Smooth muscle cell (in vitro differentiated cells): ENCODE data around the gene MLX. TPM values are rescaled to one million over a fixed set of nuclear protein-coding genes. Genes with fewer than 3 reads are reported as not detected.

Source experiments
- DNase-seq: peaks from one replicate; lab custom pipeline; 2025; ENCODE audit not compliant: unreplicated experiment; lab: John Stamatoyannopoulos, UW
- H2AFZ ChIP-seq: fragments of 200-600 bp; sonication (generic); 2 replicates; pipeline ENCODE4 v1.6.0; 2016; ENCODE audit warnings: antibody characterized with exemption, low read depth, mild to moderate bottlenecking
- H3F3A ChIP-seq: fragments of 200-600 bp; sonication (generic); 2 replicates; pipeline ENCODE4 v1.6.0; 2017; ENCODE audit warnings: antibody characterized with exemption, low read depth
- H3K27ac ChIP-seq: fragments of 200-600 bp; sonication (generic); 2 replicates; pipeline ENCODE4 v1.5.1; 2016; ENCODE audit warnings: low read depth, mild to moderate bottlenecking
- H3K27me3 ChIP-seq: fragments of 200-600 bp; sonication (generic); 2 replicates; pipeline ENCODE4 v1.6.1; 2016; ENCODE audit warnings: low read depth, mild to moderate bottlenecking
- H3K36me3 ChIP-seq: fragments of 200-600 bp; sonication (generic); 2 replicates; pipeline ENCODE4 v1.5.1; 2016; ENCODE audit warnings: low read depth
- H3K4me1 ChIP-seq: fragments of 200-600 bp; sonication (generic); 2 replicates; pipeline ENCODE4 v1.5.1; 2016; ENCODE audit warnings: low read depth
- H3K4me2 ChIP-seq: fragments of 200-600 bp; sonication (generic); 2 replicates; pipeline ENCODE4 v1.6.0; 2016; ENCODE audit warnings: mild to moderate bottlenecking
- H3K4me3 ChIP-seq: fragments of 200-600 bp; sonication (generic); 2 replicates; pipeline ENCODE4 v1.5.1; 2016; ENCODE audit warnings: mild to moderate bottlenecking
- H3K79me2 ChIP-seq: fragments of 200-600 bp; sonication (generic); 2 replicates; pipeline ENCODE4 v1.6.0; 2016; ENCODE audit warnings: low read depth, mild to moderate bottlenecking
- H3K9ac ChIP-seq: fragments of 200-600 bp; sonication (generic); 2 replicates; pipeline ENCODE4 v1.6.0; 2016; ENCODE audit warnings: low read depth
- H3K9me3 ChIP-seq: fragments of 200-600 bp; sonication (generic); replicated peaks from 2 replicates; pipeline ENCODE4 v1.5.1; 2016; ENCODE audit warnings: low read depth
- H4K20me1 ChIP-seq: fragments of 200-600 bp; sonication (generic); 2 replicates; pipeline ENCODE4 v1.6.0; 2016; ENCODE audit warnings: low read depth
- CTCF ChIP-seq: fragments of 200-600 bp; sonication (generic); IDR thresholded peaks from 2 replicates; pipeline ENCODE4 v1.5.1; 2017; ENCODE audit warnings: borderline replicate concordance, mild to moderate bottlenecking, antibody characterized with exemption; ENCODE audit not compliant: insufficient read depth, poor library complexity, severe bottlenecking
- WGBS: methylation state at CpG from one replicate; pipeline ENCODE4 v1.1.7; 2016; ENCODE audit warnings: low lambda C conversion rate; 5-methylcytosine and 5-hydroxymethylcytosine counted together
- polyA plus RNA-seq: library from polyadenylated mRNA; unstranded; fragments of >200 nt; fragmentation: Nextera tagmentation; extraction: Ambion mirVana; gene quantifications from 2 replicates; pipeline ENCODE4 v1.2.1, GENCODE V29; 2016
- total RNA-seq: library from RNA; depleted of rRNA; stranded (reverse); fragments of >200 nt; gene quantifications from 2 replicates; pipeline ENCODE4 v1.2.3, GENCODE V29; 2014

Gene MLX
- total RNA-seq = 21.6 and 30.1 TPM in 2 replicates
- polyA plus RNA-seq = 21.1 and 26.4 TPM in 2 replicates

- no peak for TF ChIP-seq CTCF
Observed at GRCh38 chr17:42566883-42567573, at the start of gene MLX. MLX (plus strand) TSS chr17:42567100; CDS start chr17:42567125, 25 bp downstream.

GRCh38 chr17:42517516-42517915 lies 49.4 kb upstream of the MLX start:
- H3K27ac ChIP-seq = peak overlapping the region; percentile 98
- H2AFZ ChIP-seq = no peak overlapping the region
- no peaks in the 10 kb centered on the region for H4K20me1 ChIP-seq
- peaks cover 36% of the 10 kb centered on the region for H3K4me1 ChIP-seq
- H3K36me3 ChIP-seq = no peaks in the 10 kb centered on the region
- H3F3A ChIP-seq = peaks cover 13% of the 10 kb centered on the region
- H3K4me2 ChIP-seq = peak overlapping the region; percentile 33
- H3K9ac ChIP-seq = peak overlapping the region; percentile 77
- TF ChIP-seq CTCF = peak; percentile 95
- WGBS = 18% methylated on average over 9 of the region's 9 CpGs
- no peaks in the 10 kb centered on the region for H3K27me3 ChIP-seq
- no peak overlapping the region for H3K4me3 ChIP-seq
- DNase-seq = peak; percentile 75
- no peaks in the 10 kb centered on the region for H3K9me3 ChIP-seq
- no peaks in the 10 kb centered on the region for H3K79me2 ChIP-seq

More at GRCh38 chr17:42566883-42567573, at the start of gene MLX:
- peak; percentile 76 for DNase-seq
- H3K9me3 ChIP-seq = no peaks in the 10 kb centered on the region
- peak within 1 kb of the TSS; percentile 56 for H3K27ac ChIP-seq
- H3F3A ChIP-seq = peaks cover 8% of the 10 kb centered on the region
- no peaks in the 10 kb centered on the region for H3K27me3 ChIP-seq
- H3K4me2 ChIP-seq = peak within 1 kb of the TSS; percentile 94
- peaks cover 30% of the 10 kb centered on the region for H3K79me2 ChIP-seq
- H4K20me1 ChIP-seq = no peaks in the 10 kb centered on the region
- WGBS = under 1% methylated on average over 57 of the region's 72 CpGs
- H3K4me3 ChIP-seq = peak within 1 kb of the TSS; percentile 87
- peaks cover 3% of the 10 kb centered on the region for H3K36me3 ChIP-seq
- peak within 1 kb of the TSS; percentile 22 for H2AFZ ChIP-seq
- H3K9ac ChIP-seq = peak within 1 kb of the TSS; percentile 76
- H3K4me1 ChIP-seq = peaks cover 14% of the 10 kb centered on the region

GRCh38 chr17:42518046-42518754 lies 48.7 kb upstream of the MLX start:
- H2AFZ ChIP-seq = no peak overlapping the region
- peak overlapping the region; percentile 91 for H3K9ac ChIP-seq
- H3K4me2 ChIP-seq = peak overlapping the region; percentile 71
- no peak for TF ChIP-seq CTCF
- no peaks in the 10 kb centered on the region for H3K79me2 ChIP-seq
- H3K4me3 ChIP-seq = no peak overlapping the region
- WGBS = 31% methylated on average over 9 of the region's 9 CpGs
- no peaks in the 10 kb centered on the region for H4K20me1 ChIP-seq
- peak; percentile 19 for DNase-seq
- no peaks in the 10 kb centered on the region for H3K36me3 ChIP-seq
- H3K4me1 ChIP-seq = peaks cover 36% of the 10 kb centered on the region
- no peaks in the 10 kb centered on the region for H3K9me3 ChIP-seq
- H3K27ac ChIP-seq = peak overlapping the region; percentile 98
- H3F3A ChIP-seq = peaks cover 13% of the 10 kb centered on the region
- H3K27me3 ChIP-seq = no peaks in the 10 kb centered on the region
